Fibroblast of pulmonary artery (primary cell): ENCODE results near the gene STAG1.
A peak's percentile ranks its signal among the peaks of the same experiment; 100 is the strongest.
"Not testable (repeated sequence)": the region's sequence is repeated elsewhere in the genome, so short reads cannot be mapped to it uniquely, and the experiment has no call there.

Source experiments
- DNase-seq: peaks from one replicate; pipeline ENCODE4 v3.0.0-alpha.2; 2010; ENCODE audit warnings: low read depth
- H3K4me3 ChIP-seq: replicated peaks from 2 replicates; pipeline ENCODE4 v1.5.1; 2011; ENCODE audit warnings: low read depth, mild to moderate bottlenecking, control low read depth, low read length, moderate library complexity
- CTCF ChIP-seq: IDR thresholded peaks from 2 replicates; pipeline ENCODE4 v1.5.1; 2011; ENCODE audit warnings: mild to moderate bottlenecking, control low read depth, low read length, inconsistent platforms; ENCODE audit errors: missing control alignments

The STAG1 gene

GRCh38 chr3:136720091-136720490 is 32.1 kb downstream of the STAG1 start:
- DNase-seq: no peak
- TF ChIP-seq CTCF: no peak
- H3K4me3 ChIP-seq: no peak overlapping the region

GRCh38 chr3:136716629-136717028 is 35.5 kb downstream of the STAG1 start:
- TF ChIP-seq CTCF: no peak
- H3K4me3 ChIP-seq: no peak overlapping the region
- no peak for DNase-seq

- no peak for TF ChIP-seq CTCF
- DNase-seq: no peak
- no peak overlapping the region for H3K4me3 ChIP-seq
These were observed 38.2 kb downstream of the STAG1 start for GRCh38 chr3:136714020-136714419.

GRCh38 chr3:136712941-136713340 is 39.2 kb downstream of the STAG1 start:
- TF ChIP-seq CTCF: no peak
- H3K4me3 ChIP-seq: no peak overlapping the region

GRCh38 chr3:136711888-136712287 is 40.3 kb downstream of the STAG1 start:
- DNase-seq, H3K4me3 ChIP-seq: not testable (repeated sequence)

More at GRCh38 chr3:136712941-136713340, 39.2 kb downstream of the STAG1 start:
- no peak for DNase-seq

- TF ChIP-seq CTCF: no peak
- no peak for DNase-seq
- H3K4me3 ChIP-seq: no peak overlapping the region
These were observed 40.9 kb downstream of the STAG1 start for GRCh38 chr3:136711277-136711676.

- DNase-seq, H3K4me3 ChIP-seq: not testable (repeated sequence)
These were observed 42.4 kb downstream of the STAG1 start for GRCh38 chr3:136709775-136710174.

GRCh38 chr3:136708333-136708985 is 43.7 kb downstream of the STAG1 start:
- no peak overlapping the region for H3K4me3 ChIP-seq
- DNase-seq: peak; percentile 26
- TF ChIP-seq CTCF: no peak
